HG02588 (cell line): ENCODE measurements around the gene TLCD3B.
"Not testable (repeated sequence)": the region's sequence is repeated elsewhere in the genome, so short reads cannot be mapped to it uniquely, and the experiment has no call there.

Experiments used
- ATAC-seq: cut with Tn5 transposase; IDR thresholded peaks from one replicate; pipeline ENCODE4 v1.9.1; 2021; ENCODE audit warnings: mild to moderate bottlenecking, moderate library complexity; ENCODE audit not compliant: unreplicated experiment

TLCD3B gene

DNA sequence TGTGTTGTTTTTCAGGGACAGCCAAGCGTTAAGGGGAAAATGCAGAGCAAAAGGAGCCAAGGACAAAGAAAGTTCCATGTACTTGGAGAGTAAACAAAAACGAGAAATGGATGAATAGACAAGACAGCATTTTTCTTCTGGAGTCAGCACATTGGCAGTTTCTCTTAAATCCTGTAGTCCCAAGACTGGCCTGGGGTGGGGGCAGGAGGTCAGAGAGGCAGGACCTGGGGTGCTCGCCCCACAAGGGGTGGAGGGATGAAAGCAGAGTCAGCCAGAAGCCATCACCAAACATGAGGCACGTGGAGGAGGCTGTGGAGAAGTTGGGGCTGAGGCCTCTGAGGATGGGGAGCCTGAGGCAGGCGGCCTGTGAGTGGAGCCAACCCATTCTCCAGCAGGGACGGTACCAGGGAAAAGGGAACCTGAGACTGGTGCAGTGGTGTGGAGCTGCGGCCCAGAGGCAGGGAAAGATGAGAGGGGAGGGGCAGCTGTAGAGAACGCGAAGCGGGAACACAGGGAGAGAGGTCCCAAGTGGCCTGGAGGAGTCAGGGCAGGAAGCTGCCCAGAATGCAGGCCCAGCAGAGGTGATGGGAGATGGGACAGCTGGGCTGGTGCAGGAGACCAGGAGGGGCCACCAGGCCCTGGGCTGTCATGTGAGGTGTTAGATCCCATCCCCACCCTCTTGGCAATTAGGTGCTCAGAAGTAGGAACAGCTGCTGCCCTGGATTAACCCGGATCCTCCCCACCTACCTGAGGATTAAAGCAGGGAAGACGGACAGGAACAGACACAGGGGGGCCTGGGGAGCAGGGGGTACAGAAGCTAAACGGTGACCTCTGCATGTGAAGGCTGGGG is 3.3 kb downstream of the TLCD3B start:
- ATAC-seq, result no peak

DNA sequence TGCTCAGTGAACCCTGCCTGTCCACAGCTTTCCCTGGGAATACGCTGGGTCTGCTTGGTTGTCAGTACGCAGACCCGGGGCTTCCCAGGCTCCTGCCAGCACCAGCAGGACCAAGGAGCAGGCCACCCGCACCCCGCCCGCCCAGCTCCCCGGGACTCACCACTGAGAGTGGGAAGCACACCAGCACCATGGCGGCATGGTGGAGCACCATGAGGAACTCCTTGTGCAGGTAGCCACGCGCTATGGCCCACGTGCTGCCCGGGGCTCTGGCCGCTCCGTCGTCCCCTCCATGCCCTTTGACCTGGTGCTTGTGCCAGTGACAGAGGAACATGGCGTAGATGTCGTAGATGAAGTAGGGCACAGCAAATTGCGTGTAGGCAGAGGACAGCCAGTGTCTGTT is 4.6 kb downstream of the TLCD3B start:
- ATAC-seq, result no peak

DNA sequence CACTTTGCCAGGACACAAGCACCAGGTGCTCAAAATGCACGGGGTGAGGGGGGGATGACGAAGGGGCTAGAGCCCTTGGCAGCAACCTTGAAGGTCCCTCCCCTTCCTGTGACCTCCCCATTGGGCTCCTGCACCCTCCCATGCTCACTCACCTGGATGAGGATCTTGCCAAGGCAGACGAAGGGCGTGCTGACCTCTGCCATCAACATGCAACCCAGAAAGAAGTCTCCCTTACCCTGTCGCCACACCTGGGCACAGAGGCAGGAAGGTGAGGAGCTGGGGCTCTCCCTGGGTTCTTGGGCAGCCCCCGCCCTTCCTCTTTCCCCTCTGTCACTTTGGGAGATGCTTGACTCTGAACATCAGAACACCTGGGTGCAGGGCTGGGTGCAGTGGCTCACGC is 5.5 kb downstream of the TLCD3B start:
- no peak for ATAC-seq

DNA sequence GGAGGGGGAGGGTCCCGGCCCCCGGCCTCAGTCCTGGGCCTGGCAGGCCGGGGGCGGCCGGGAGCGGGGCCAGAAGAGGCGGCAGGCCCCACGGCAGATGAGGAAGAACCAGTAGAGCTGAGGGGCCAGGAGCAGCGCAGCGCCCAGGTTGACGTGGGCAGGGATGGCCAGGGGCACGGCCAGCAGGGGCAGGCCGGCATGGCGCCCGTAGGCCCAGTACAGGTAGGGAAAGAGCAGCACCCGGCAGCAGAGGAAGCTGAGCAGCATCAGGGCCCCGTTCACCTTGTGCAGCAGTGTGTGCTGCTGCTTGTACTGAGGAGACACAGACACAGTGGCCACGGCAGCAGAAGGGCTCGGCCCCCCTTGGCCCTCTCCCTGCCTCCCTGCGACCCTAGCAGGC is 5.9 kb downstream of the TLCD3B start:
- no peak for ATAC-seq

DNA sequence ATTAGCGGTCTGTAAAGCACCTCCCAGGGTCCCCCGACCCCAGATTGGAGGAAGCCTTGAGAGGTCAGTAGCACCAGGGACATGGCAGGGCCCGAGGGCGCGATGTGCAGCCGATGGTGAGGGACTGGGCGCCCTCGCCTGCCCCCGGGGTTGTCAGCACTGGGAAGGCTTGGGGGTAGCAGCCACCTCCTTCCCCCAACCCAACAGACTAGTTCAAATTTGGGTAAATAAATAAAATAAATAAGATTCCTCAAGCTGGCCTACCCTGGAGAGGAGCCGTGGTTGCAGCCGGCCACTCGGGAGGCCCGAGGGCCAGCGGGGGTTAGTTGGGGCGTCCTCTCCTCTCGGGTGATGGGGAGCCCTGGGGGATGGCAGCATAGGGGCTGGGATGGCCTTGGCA is 6.6 kb downstream of the TLCD3B start:
- ATAC-seq, result no peak

DNA sequence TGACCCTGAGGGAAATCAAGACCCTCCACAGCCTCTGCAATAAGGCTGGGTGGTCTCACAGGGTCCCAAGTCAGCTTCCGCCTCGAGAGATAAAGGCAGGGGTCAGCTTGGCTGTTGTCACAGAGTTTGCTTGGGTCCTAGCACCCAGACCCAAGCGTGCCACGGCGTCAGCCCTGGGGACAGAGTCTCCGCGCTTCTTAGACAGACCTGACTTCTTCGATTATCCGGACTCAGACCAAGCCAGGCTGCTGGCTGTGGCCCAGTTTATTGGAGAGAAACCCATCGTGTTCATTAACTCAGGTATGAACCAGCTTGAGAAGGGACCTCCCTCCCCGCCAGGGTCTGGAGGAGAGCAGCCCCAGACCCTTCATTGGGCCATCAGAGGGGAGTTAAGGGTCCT is 7.5 kb downstream of the TLCD3B start:
- ATAC-seq, result no peak

DNA sequence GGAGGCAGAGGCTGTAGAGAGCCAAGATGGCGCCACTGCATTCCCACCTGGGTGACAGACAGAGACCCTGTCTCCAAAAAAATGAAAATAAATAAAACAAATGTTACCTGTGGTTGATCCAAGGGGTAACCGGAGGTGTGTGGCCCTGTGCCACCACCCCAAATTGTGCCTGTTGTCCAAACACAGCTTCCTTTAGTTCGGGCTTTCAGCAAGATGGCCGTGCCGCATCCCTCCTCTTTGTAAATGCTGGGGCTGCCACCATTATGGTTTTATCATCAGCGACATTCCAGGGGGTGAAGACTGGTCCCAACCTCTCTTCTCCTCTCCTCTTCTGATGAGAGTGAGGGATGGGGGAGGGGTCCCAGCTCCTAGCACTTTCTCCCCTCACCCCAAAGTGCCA is 8.2 kb downstream of the TLCD3B start, which contains the start of gene C16orf92:
Gene C16orf92, plus strand, starts transcription at position 312 of the 400 bp plus-strand sequence. CDS start 143 bp downstream, outside the sequence.
- ATAC-seq, result no peak

DNA sequence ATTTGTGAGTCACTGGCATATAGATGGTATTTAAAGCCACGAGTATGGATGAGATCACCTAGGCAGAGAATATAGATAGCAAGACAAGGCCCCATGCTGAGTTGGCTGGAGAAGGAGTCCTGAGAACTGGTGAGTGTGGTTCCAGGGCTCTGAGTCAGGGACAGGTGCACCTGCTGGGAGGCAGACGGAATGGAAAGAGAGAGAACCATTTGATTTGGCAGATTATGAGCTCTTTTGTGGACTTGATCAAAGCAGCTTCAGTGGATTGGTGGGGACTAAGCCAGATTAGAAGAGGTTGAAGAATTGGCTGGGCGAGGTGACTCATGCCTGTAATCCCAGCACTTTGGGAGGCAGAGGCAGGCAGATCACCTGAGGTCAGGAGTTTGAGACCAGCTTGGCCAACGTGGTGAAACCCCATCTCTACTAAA is 12.3 kb downstream of the TLCD3B start:
- ATAC-seq, result no peak

DNA sequence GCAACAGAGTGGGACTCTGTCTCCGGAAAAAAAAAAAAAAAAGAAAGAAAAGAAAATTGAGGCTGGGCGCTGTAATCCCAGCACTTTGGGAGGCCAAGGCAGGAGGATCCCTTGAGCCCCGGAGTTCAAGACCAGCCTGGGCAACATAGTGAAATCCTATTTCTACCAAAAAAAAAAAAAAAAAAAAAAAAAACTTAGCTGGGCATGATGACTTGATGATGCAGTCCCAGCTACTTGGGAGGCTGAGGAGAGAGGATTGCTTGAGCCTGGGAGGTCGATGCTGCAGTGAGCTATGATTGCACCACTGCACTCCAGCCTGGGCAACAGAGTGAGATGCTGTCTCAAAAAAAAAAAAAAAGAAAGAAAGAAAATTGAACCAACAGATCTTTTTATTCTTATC is 13.1 kb downstream of the TLCD3B start:
- ATAC-seq, result not testable (repeated sequence)

DNA sequence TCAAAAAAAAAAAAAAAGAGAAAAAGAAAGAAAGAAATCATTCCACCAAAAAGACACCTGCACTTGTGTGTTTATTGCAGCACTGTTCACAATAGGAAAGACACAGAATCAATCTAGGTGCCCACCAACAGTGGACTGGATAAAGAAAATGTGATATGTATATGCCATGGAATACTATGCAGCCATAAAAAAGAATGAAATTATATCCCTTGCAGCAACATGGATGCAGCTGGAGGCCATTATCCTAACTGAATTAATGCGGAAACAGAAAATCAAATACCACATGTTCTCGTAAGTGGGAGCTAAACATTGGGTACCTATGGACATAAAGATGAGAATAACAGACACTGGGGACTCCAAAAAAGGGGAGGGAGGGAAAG is 13.8 kb downstream of the TLCD3B start:
- ATAC-seq, result no peak

DNA sequence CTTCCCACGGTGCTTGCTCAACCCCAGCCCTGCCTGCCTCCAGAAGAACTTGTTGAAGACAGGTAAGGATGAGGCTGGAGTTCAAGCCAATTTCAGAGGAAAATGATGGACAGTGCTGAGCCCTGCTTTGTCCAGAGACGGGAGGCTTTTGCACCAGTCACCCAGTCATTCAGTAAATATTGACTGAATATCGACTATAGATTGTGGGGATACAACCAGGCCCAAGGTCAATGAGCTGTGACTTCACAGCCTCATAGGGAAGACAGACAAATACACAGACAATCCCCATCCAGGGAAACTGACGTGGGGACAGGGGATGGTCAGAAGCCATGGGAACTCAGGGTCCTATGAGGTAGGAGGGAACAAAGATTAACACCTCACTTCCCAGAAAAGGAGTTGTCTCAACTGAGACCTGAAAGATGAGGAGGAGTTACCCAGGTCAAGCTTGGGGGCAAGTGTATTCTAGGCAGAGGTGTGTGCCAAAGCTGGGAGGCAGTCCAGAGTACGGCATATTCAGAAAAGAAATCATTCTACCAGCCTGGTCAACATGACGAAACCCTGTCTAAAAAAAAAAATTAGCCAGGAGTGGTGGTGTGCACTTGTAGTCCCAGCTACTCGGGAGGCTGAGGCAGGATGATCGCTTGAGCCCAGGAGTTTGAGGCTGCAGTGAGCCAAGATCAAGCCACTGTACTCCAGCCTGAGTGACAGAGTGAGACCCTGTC is 14.4 kb downstream of the TLCD3B start:
- ATAC-seq, result no peak

DNA sequence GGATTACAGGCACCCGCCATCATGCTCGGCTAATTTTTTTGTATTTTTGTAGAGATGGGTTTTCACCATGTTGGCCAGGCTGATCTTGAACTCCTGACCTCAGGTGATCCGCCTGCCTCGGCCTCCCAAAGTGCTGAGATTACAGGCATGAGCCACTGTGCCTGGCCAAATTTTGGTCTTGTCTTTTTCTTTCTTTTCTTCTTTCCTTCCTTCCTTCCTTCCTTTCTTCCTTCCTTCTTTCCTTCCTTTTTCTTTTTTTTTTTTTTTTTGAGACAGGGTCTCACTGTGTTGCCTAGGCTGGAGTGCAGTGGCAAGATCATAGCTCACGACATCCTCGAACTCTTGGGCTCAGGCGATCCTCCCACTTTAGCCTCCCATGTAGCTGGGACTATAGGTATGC is 15.6 kb downstream of the TLCD3B start:
- not testable (repeated sequence) for ATAC-seq

DNA sequence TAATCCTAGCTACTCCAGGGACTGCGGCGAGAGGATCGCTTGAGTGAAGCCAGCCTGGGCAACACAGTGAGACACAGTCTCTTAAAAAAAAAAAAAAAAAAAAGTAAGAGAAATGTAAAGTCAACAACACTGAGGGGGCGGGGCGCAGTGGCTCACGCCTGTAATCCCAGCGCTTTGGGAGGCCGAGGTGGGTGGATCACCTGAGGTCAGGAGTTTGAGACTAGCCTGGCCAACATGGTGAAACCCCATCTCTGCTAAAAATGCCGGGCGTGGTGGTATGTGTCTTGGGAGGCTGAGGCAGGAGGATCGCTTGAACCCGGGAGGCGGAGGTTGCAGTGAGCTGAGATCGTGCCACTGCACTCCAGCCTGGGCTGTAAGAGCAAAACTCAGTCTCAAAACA is 18.5 kb downstream of the TLCD3B start:
- not testable (repeated sequence) for ATAC-seq

DNA sequence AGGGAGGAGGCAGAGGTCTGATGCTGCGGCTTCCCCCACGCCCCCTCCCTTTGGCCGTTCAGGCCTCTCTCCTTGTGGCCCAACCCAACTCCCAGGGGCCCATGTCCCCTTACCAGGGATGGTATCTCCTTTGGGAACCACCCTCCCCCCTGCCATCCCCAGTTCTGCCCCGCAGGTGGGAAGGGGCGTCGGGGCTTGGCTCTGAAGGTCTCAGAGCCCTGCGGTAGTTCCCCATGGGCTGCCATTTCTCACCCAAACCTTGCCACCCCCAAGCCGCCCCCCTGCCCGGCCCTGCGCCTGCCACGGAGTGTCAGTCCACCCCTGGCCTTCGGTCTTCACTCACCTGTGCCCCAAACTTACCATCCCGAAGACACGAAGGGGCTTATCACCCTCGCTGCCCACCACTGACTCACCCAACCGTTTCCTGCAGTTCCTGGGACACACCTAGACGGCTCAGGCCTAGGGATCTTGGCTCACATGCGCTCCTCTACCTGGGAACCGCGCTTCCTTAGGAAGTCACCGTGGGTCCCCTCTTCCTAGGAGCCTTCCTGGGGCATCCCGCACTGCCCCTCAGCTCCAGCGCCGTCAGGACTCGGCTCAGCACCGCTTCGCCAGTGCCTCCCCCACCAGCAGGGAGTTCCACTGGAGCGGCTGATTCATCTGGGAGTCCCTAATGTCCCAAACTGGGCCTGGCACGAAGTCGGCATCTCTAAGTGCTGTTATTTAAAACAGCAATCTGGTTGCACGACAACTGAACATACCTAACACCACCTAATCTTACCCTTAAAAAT is 19.2 kb downstream of the TLCD3B start:
- no peak for ATAC-seq

DNA sequence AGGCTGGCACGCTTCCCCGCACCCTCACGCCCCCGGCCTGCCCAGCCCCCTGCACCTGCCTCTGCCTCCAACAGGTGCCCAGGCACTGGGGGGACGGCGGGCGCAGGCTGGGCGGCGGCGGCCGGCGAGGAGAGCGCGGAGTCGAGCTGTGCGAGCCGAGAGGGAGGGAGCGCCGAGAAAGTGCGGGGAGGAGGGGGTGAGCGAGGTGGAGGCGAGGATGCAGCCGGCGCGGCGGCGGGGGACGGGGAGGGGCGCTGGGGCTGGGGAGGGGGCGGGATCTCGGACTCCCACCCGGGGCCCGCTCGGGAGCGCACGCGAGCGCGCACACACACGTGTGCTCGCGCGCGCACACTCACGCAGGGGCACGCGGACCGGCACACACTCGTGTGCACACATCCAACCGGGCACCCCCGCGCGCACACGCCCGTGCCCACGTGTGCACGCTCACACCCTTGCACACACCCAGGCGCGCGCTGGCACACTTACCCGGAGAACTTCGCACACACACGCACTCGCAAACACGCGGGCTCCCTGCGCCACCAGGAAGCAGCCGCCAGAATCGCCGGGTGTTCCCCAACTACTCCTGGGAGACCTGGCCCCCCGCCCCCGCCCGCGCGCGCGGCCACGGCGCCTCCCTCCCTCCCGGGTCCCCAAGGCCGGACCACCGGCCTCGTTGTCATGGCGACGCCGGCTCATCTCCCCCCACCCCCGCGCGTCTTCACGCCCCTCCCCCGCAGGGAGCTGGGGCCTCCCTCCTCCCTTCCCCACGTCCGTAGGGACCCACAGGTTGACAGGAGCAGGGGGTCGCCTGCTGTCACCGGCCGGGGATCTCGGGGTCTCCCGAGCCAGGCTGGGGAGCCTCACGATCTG is 20.0 kb downstream of the TLCD3B start, which contains the start of gene DOC2A:
Gene DOC2A, minus strand, starts transcription at position 184 of the 870 bp plus-strand sequence. CDS start 805 bp downstream, outside the sequence.
- no peak for ATAC-seq

DNA sequence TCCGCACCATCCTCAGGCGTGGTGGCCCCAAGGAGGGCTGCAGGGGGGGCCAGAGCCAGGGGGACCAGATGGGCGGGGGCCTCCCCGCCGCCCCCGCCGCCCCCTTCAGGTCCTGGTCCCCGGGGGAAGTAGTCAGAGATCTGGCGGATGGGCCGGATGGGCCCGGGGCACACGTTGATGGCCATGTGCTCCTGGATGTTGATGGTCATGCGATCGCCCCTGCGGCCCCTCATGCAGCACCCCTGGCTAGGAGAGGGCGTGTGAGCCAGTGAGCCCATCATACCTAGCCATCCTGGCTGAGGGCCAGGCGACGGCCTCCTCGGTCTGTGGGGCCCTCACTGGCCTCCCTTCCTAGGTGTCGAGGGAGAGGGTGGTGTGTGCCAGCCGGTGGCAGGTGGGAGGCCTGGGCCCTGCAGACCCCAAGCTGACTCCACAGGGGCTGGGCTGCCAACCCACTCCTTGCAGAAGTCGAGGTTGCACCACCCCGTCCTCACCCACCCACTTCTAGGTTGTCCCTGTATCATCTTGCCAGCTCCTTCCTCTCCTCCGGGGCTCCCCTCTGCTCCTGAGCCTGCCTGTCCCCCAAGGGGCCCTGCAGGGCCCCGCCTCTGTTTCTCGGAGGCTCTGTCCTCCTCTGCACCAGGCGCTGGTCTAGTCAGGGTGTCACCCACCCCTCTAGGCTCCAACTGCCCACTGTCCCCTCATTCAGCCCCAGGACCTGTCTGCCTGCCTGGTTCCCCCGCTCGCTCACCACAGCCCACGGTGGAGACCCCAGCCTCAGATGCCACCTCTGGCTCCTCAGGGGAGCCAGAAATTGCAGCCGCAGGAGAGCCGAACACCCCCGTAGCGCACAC is 20.9 kb downstream of the TLCD3B start:
- ATAC-seq, result no peak

DNA sequence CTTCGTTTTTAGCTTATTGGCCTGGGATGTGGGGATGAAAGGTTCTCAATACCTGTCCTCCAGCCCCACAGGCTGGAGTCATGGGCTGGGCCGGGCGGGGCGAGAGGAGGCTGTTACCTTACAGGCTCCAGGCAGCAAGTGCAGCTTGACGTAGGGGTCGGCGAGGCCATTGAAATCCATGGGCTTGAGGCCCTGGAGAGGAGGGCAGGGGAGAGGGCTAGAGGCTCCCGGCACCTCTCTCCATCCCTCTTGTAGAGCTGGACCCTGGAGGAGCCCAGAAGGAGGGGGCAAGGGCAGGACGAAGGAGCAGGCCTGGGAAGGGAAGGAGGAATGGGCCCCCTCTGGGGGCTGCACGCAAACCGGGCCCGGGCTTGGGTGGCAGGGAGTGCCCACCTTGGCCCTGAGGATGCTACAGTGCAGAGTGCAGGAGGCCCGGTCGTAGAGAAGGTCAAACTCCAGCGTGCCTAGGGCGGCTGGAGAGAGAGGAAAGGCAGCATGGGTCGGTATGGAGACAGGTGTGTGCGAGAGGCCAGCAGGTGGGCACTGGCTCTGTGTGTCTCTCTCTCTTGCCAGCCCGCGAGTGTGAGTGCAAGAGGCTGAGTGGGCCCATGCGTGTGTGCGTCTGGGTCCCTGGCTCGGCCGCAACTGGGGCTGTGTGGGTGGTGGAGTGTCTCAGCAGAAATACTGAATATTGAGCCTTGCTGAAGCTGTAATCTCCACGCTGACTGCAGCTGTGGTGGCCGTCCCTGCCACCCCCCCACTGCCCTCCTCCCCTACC is 21.8 kb downstream of the TLCD3B start:
- ATAC-seq, result no peak

DNA sequence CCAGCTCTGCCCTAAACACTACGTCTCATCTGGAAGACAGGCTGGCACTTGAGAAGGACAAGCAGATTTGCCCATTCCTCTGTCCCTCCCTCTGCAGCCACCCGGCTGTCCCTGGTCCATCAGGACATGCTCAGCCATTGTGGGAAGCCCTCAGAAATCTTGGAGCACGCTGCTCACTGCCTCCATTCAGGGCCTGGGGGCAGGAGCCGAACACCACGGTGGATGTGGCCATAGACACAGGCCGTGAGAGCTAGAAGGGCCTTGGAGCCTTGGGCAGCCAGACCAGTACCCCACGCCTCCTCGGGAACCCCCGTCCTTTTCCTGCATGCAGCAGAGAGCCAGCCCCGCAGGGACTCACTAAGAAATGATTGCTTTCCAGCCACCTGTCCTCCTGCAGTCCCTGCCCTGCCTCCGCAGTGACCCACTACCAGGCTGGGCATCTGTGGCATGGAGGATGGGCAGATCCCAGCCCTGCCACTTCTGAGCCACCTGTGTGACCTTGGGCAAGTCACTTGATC is 23.6 kb downstream of the TLCD3B start:
- ATAC-seq, result no peak
